GM10266 (cell line): ENCODE measurements around the gene TATDN2.
"Not testable (repeated sequence)": the region's sequence is repeated elsewhere in the genome, so short reads cannot be mapped to it uniquely, and the experiment has no call there.

Source experiments
- DNase-seq: peaks from one replicate; pipeline ENCODE4 v3.0.0; 2012; ENCODE audit errors: extremely low spot score
- TF ChIP-seq, protein P1 (sequence below): IDR thresholded peaks from 2 replicates; pipeline ENCODE4 v1.5.1; 2012; ENCODE audit warnings: mild to moderate bottlenecking, low read depth; ENCODE audit not compliant: control insufficient read depth, insufficient read depth; ENCODE audit errors: missing control alignments

TATDN2 gene

DNA sequence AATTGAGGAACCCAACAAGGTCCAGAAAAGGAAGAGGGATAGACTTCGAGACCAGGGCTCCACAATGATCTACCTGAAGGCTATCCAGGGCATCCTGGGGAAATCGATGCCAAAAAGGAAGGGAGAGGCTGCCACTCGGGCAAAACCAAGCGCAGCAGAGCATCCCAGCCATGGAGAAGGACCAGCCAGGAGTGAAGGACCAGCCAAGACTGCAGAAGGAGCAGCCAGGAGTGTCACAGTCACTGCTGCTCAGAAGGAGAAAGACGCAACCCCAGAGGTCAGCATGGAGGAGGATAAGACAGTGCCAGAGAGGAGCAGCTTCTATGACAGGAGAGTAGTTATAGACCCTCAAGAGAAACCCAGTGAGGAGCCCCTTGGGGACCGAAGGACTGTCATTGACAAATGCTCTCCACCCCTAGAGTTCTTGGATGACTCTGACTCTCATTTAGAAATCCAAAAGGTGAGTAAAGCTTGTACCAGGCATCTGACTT is 12.0 kb downstream of the TATDN2 start:
- TF ChIP-seq, protein P1, sequence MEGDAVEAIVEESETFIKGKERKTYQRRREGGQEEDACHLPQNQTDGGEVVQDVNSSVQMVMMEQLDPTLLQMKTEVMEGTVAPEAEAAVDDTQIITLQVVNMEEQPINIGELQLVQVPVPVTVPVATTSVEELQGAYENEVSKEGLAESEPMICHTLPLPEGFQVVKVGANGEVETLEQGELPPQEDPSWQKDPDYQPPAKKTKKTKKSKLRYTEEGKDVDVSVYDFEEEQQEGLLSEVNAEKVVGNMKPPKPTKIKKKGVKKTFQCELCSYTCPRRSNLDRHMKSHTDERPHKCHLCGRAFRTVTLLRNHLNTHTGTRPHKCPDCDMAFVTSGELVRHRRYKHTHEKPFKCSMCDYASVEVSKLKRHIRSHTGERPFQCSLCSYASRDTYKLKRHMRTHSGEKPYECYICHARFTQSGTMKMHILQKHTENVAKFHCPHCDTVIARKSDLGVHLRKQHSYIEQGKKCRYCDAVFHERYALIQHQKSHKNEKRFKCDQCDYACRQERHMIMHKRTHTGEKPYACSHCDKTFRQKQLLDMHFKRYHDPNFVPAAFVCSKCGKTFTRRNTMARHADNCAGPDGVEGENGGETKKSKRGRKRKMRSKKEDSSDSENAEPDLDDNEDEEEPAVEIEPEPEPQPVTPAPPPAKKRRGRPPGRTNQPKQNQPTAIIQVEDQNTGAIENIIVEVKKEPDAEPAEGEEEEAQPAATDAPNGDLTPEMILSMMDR: no peak

DNA sequence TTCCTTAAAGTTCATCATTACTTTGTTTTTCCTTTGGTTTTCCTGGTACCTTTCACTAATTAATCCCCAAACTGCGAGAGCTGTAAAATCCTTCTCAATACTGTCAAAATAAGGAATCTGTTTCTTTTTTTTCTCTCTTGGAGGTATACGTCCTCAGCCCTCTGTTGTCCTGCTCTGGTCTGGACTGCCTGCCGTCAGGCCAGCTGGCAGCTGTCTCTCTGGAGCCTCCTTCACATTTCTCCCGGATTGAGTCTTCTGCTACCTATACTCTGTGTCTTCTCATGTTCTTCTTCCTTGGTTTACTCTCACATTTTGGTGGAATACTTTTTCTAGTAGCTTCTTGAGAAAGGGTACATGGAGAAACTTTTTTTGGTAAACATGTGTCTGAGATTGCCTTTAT is 13.8 kb downstream of the TATDN2 start:
- DNase-seq: no peak
- TF ChIP-seq, protein P1: no peak

More for the DNA sequence above, 12.0 kb downstream of the TATDN2 start:
- no peak for DNase-seq

DNA sequence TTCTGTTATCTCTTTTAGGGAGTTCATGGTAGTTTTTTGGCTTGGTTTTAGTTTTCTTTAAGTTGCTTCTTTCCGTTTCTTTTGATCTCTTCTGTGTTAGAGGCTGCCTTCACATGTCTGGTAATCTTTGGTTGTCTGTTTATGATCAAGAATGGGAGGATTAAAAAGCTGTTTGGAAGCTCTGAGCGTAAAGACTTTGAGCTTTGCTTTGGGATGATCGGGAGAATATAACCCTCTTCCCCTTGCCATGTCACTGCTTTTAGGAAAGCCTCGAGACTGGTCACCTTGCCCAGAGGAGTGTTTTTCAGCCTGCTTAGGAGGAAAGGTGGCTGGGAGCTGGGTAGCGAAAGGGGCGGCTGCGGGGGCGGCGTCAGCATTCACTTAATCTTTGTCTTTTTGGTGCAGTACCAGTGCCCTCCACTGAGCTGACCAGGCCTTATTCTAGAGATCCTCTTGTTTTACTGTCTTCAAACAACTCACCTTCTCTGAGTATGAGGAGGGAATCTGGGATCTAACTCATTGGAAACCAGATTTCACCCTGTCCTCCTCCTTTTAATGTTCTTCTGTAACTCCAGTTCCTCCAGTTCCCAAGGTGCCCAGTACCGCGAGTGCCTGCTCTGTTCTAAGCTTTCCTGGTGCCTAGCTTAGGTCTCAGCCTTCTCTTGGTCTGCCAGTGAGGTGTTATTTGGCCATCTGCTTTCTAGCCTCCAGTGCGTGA is 15.5 kb downstream of the TATDN2 start:
- DNase-seq: no peak
- TF ChIP-seq, protein P1: peak; percentile 16

DNA sequence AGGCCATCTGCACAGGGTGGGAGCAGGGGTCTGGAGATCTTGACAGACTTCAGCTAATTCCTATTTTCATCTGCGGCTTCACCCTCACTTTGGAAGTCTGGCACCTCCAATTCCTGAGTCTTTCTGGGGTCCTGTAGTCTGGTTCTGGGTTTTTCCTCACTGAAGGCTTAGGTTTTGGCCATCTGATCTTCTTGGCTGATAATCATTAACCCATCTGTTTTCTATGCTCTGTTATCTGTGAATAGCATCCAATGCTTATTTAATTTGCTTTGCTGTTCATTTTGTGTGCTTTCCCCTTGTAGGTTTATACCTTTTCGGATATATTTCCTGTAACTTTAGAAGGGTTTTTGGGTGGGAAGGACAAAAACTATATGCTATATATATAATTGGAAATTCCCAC is 17.6 kb downstream of the TATDN2 start:
- DNase-seq: no peak
- TF ChIP-seq, protein P1: no peak

DNA sequence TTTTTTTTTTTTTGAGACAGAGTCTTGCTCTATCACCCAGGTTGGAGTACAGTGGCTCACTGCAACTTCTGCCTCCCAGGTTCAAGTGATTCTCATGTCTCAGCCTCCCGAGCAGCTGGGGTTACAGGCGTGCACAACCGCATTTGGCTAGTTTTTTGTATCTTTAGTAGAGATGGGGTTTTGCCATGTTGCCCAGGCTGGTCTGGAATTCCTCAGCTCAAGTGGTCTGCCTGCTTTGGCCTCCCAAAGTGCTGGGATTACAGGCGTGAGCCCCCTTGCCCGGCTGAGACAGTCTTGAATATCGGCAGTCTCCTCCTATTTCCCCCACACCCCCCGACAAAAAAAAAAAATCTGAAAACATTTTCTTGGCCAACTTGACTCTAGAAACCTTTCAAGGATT is 18.7 kb downstream of the TATDN2 start:
- not testable (repeated sequence) for DNase-seq

DNA sequence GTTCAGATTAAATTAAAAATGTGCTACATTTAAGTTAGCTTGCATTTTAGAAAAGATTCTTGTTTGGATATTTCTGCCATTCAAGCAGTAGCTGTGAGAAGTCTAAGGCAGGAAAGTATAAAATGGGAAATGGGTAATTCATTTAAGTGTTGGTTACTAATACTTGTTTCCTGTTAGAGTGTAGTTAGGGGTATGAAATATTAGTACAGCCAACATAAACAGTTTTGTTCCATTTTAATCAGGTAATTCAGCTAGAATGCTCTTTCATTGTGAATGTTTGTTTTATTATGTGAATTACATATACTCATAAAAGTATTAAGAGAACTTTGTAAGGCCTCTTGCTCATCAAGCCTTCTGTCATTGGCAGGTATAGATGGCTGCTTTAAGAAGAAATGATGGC is 19.9 kb downstream of the TATDN2 start:
- TF ChIP-seq, protein P1: no peak
- no peak for DNase-seq

DNA sequence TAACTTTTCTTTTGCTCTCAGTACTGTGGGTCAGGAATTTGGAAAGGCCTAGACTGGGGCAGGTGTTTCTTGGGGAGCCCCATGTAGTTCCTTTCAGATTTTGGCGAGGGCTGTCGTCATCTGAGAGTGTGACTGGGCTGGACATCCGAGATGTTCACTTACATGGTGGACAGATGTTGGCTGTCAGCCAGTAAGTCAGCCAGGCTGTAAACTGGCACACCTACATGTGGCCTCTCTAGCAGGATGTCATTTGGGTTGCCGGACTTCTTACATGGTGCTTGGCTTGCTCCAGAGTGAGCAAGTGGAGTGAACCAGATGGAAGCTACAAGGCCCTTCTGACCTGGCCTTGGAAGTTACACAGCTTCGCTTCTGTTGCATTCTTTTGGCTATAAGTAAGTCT is 20.7 kb downstream of the TATDN2 start:
- TF ChIP-seq, protein P1: no peak
- no peak for DNase-seq
